K562 (cell line): ENCODE measurements around the gene SLC9C2. TPM values are rescaled to one million over a fixed set of nuclear protein-coding genes. Genes with fewer than 3 reads are reported as not detected.

ENCODE experiments used
- ATAC-seq: fragments of 200-7000 bp; cut with Tn5 transposase; 3 replicates; pipeline ENCODE4 v1.9.1; 2020; ENCODE audit warnings: moderate library complexity
- BruUV-seq: library from RNA; stranded (reverse); fragments of 400-500 nt; replicated peaks from 2 replicates; lab custom pipeline; 2021; lab: Mats Ljungman, UMichigan
- CTCF ChIA-PET: fragments of 300-600 bp; formaldehyde crosslinking; extraction: SDS; loops from one replicate; lab custom pipeline; 2021; ENCODE audit warnings: low intra/inter-chr PET ratio; lab: Yijun Ruan, JAX
- POLR2A ChIA-PET: fragments of 300-600, 350-650 bp; sonication (Branson Sonifier 250); formaldehyde crosslinking; extraction: SDS; loops from one replicate; lab custom pipeline; 2021; ENCODE audit warnings: antibody characterized with exemption, inconsistent platforms; lab: Yijun Ruan, JAX
- DNase-seq, 4 experiments: peaks; one replicate each; pipeline versions ENCODE4 v3.0.0 to v3.0.0-alpha.2; 2011 to 2018; ENCODE audit warnings: low spot score in 3 of 4, mixed read lengths in 3 of 4; ENCODE audit errors: extremely low read depth in 1 of 4
- FAIRE-seq: peaks from 2 replicates; lab custom pipeline; 2011; peaks lifted over from hg19 to GRCh38; lab: Jason Lieb, UNC
- H2AFZ ChIP-seq: 2 replicates; pipeline ENCODE4 v1.6.0; 2011; ENCODE audit warnings: low read depth, low read length, control low read depth, inconsistent platforms
- H3K27ac ChIP-seq: fragments of 200-600 bp; 3 replicates; pipeline ENCODE4 v1.8.0; 2011; ENCODE audit warnings: low read depth, mild to moderate bottlenecking, control low read depth, inconsistent platforms, low read length, moderate library complexity, mixed read lengths; ENCODE audit errors: extremely low read depth
- H3K27me3 ChIP-seq, 2 experiments: fragments of 300-600 bp in 1 of 2; 2 replicates in 1 of 2; 3 replicates in 1 of 2; pipeline versions ENCODE4 v1.6.0 to v1.8.0; 2011; ENCODE audit warnings: inconsistent platforms in 2 of 2, low read length in 2 of 2, mild to moderate bottlenecking in 1 of 2, mixed read lengths in 1 of 2, moderate library complexity in 1 of 2; ENCODE audit not compliant: control insufficient read depth in 2 of 2, insufficient read depth in 2 of 2
- H3K36me3 ChIP-seq: fragments of 300-600 bp; 3 replicates; pipeline ENCODE4 v1.8.0; 2011; ENCODE audit warnings: mild to moderate bottlenecking, low read length, inconsistent platforms; ENCODE audit not compliant: control insufficient read depth, insufficient read depth
- H3K4me1 ChIP-seq, 2 experiments: fragments of 200-600 bp in 1 of 2; replicated peaks in 1 of 2; 2 replicates in 1 of 2; 3 replicates in 1 of 2; pipeline versions ENCODE4 v1.5.1 to v1.8.0; 2011; ENCODE audit warnings: inconsistent platforms in 2 of 2, low read length in 2 of 2, mild to moderate bottlenecking in 1 of 2, mixed read lengths in 1 of 2, moderate library complexity in 1 of 2; ENCODE audit not compliant: control insufficient read depth in 2 of 2, insufficient read depth in 2 of 2
- H3K4me2 ChIP-seq: 2 replicates; pipeline ENCODE4 v1.6.1; 2011; ENCODE audit warnings: low read length, control low read depth, inconsistent platforms, mixed read lengths; ENCODE audit not compliant: insufficient read depth
- H3K4me3 ChIP-seq: fragments of 200-600 bp; sonication (generic), shearing (Covaris generic); 2 replicates; pipeline ENCODE4 v1.5.1; 2016; ENCODE audit warnings: control low read depth, inconsistent platforms
- H3K79me2 ChIP-seq: fragments of 200-600 bp; 3 replicates; pipeline ENCODE4 v1.8.0; 2011; ENCODE audit warnings: low read length, inconsistent platforms; ENCODE audit not compliant: control insufficient read depth, insufficient read depth
- H3K9ac ChIP-seq, 2 experiments: 2 replicates each; pipeline versions ENCODE4 v1.6.0 to v1.6.1; 2011; ENCODE audit warnings: low read depth in 2 of 2, low read length in 2 of 2, control low read depth in 1 of 2, inconsistent platforms in 1 of 2, mild to moderate bottlenecking in 1 of 2, mixed read lengths in 1 of 2; ENCODE audit not compliant: insufficient read depth in 1 of 2
- H3K9me1 ChIP-seq: one replicate; pipeline ENCODE4 v1.6.0; 2011; ENCODE audit warnings: inconsistent platforms, mild to moderate bottlenecking, low read length, moderate library complexity; ENCODE audit not compliant: control insufficient read depth, insufficient read depth
- H3K9me3 ChIP-seq: replicated peaks from 2 replicates; pipeline ENCODE4 v1.5.1; 2011; ENCODE audit warnings: low read depth, low read length, inconsistent platforms; ENCODE audit not compliant: control insufficient read depth, insufficient read depth
- H4K20me1 ChIP-seq: replicated peaks from 2 replicates; pipeline ENCODE4 v1.6.1; 2011; ENCODE audit warnings: low read length, inconsistent platforms, mixed read lengths; ENCODE audit not compliant: control insufficient read depth, insufficient read depth
- BDP1 ChIP-seq: IDR thresholded peaks from 3 replicates; pipeline ENCODE4 v1.6.1; 2011; ENCODE audit not compliant: insufficient read length, insufficient read depth
- C11orf30 ChIP-seq: fragments of 450-650 bp; IDR thresholded peaks from 2 replicates; pipeline ENCODE4 v1.6.1; 2016; ENCODE audit warnings: low read depth, mild to moderate bottlenecking
- CREM ChIP-seq: IDR thresholded peaks from 2 replicates; pipeline ENCODE4 v1.6.1; 2014; ENCODE audit warnings: antibody characterized with exemption, low read depth
- ERF ChIP-seq: fragments of 450-650 bp; formaldehyde crosslinking; IDR thresholded peaks from 2 replicates; pipeline ENCODE4 v1.4.0; 2020; ENCODE audit warnings: mild to moderate bottlenecking, mixed read lengths
- FOXJ3 ChIP-seq: sonication (generic); formaldehyde crosslinking; IDR thresholded peaks from 2 replicates; pipeline ENCODE4 v1.4.0; 2020; ENCODE audit warnings: mild to moderate bottlenecking, missing genetic modification reagents
- HNRNPL ChIP-seq: fragments of 200-400 bp; formaldehyde crosslinking; IDR thresholded peaks from 2 replicates; pipeline ENCODE4 v1.6.1; 2017; ENCODE audit warnings: low read depth, mild to moderate bottlenecking, low read length
- MAFG ChIP-seq: fragments of 450-650 bp; conservative IDR thresholded peaks from 2 replicates; pipeline ENCODE4 v1.6.1; 2016; ENCODE audit warnings: missing genetic modification characterization, missing compliant biosample characterization
- ZNF316 ChIP-seq: fragments of 450-650 bp; IDR thresholded peaks from 2 replicates; pipeline ENCODE4 v1.6.1; 2016
- ZNF707 ChIP-seq: fragments of 250-450 bp; sonication (Bioruptor Pico); conservative IDR thresholded peaks from 2 replicates; pipeline ENCODE4 v1.8.0; 2022; ENCODE audit warnings: inconsistent platforms, mild to moderate bottlenecking, moderate library complexity
- WGBS: fragments of 100-300 bp; shearing (Covaris generic); methylation state at CpG from one replicate; pipeline ENCODE4 v1.1.6; 2016; ENCODE audit warnings: low coverage, mixed read lengths; ENCODE audit not compliant: insufficient coverage; ENCODE audit errors: missing lambda C conversion rate; 5-methylcytosine and 5-hydroxymethylcytosine counted together
- in situ Hi-C: fragments of 300-500 bp; cut with MboI; formaldehyde crosslinking; loops from 4 replicates; pipeline ENCODE4 v1.15.0; 2018; ENCODE audit warnings: inconsistent platforms, mixed read lengths
- intact Hi-C: fragments of 100-400 bp; cut with micrococcal nuclease; formaldehyde crosslinking; loops from 2 replicates; pipeline ENCODE4 v1.14.2; 2022
- polyA plus RNA-seq, 8 experiments: library from polyadenylated mRNA; depleted of rRNA in 4 of 8; stranded (reverse) in 5 of 8; unstranded in 3 of 8; fragments of >200 nt; fragmentation: Nextera tagmentation in 2 of 8; fragmentation: Illumina TruSeq in 1 of 8; extraction: Ambion mirVana in 2 of 8; extraction: Trizol in 1 of 8; gene quantifications; 2 replicates each; pipeline versions ENCODE4 v1.2.1 to v1.2.3, GENCODE V29; 2011 to 2014; ENCODE audit warnings: inconsistent platforms in 1 of 8, missing spikeins in 1 of 8
- total RNA-seq, 7 experiments: library from RNA; depleted of rRNA in 6 of 7; stranded (reverse); fragments of >200 nt in 6 of 7; fragmentation: Illumina TruSeq in 2 of 7; extraction: Trizol in 2 of 7; gene quantifications; 2 replicates each; pipeline versions ENCODE4 v1.2.1 to v1.2.3, GENCODE V29; 2011 to 2021; ENCODE audit warnings: low replicate concordance in 1 of 7
- TF ChIP-seq, protein P1 (sequence below): fragments of 250-450 bp; sonication (Bioruptor Pico); IDR thresholded peaks from 2 replicates; pipeline ENCODE4 v1.9.0; 2021; ENCODE audit warnings: mild to moderate bottlenecking

The SLC9C2 gene
- total and polyA plus RNA-seq, 9 of the 15 experiments (the other 6 are each of a cell fraction or from before 2014, with no cell fraction given) = 0.11 to 0.22 (median 0.15) TPM; not detected in 5

DNA sequence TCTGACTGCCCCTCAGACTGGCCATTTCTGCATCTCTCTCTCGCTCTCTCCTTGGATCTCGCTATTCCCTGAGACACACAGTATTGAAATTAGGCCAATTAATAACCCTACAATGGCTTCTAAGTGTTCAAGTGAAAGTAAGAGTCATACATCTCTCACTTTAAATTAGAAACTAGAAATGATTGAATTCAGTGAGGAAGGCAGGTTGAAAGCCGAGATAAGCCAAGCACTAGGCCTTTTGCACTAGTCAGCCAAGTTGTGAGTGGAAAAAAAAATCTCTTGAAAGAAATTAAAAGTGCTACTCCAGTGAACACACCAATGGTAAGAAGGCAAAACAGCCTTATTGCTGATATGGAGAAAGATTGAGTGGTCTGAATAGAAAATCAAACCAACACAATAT lies 51.2 kb downstream of the SLC9C2 start (continued):
- TF ChIP-seq ERF (CRISPR knock-in tag) = no peak

DNA sequence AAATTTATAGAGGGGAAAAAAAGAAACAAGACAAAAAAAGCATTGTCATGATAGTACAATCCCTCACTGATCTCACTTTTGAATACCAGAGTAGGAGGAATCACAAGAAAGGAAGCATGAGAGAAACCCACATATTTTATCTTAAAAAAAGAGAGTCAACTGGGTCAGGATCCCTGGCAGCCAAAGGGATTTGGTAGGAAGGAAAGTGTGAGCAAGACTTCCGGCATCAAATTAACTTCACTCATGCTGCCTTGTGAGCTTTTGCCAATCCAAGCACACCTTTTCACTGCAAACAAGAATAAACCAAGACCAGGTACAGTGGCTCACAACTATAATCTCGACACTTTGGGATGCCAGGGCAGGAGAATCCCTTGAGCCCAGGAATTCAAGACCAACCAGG lies 53.1 kb downstream of the SLC9C2 start:
- peaks cover under 1 to 12% of the 10 kb centered on the region in 2 experiments; a peak in 3 of 5 replicates for H3K4me1 ChIP-seq
- no peak for TF ChIP-seq BDP1
- no peak for TF ChIP-seq HNRNPL
- TF ChIP-seq MAFG (tag) = peak; percentile 44; the same call in 1 of the 2 replicates
- TF ChIP-seq C11orf30 = 0 out of 2 replicates have a peak, but pooled peaks have one; percentile 10
- 0 out of 2 replicates have a peak, but pooled peaks have one; percentile 20 for TF ChIP-seq ZNF316
- no peak for TF ChIP-seq ZNF707
- TF ChIP-seq, protein P1, sequence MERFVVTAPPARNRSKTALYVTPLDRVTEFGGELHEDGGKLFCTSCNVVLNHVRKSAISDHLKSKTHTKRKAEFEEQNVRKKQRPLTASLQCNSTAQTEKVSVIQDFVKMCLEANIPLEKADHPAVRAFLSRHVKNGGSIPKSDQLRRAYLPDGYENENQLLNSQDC (CRISPR knock-in tag) = no peak
- TF ChIP-seq CREM = no peak
- TF ChIP-seq FOXJ3 = no peak
- TF ChIP-seq, all 486 proteins: peak for 3
- Histone ChIP-seq H2AFZ (no peak overlapping the region), H3K9me3 (no peaks in the 10 kb centered on the region), H3K79me2 (no peaks in the 10 kb centered on the region), H4K20me1 (no peaks in the 10 kb centered on the region), H3K9ac (no peak overlapping the region), H3K4me2 (no peak overlapping the region), H3K27ac (no peak overlapping the region), H3K9me1 (no peaks in the 10 kb centered on the region), H3K4me3 (no peak overlapping the region), H3K27me3 (no peaks in the 10 kb centered on the region), H3K36me3 (no peaks in the 10 kb centered on the region)
- no peak for DNase-seq
- CTCF ChIA-PET = no interaction called here
- POLR2A ChIA-PET = interaction anchor here (0.6 kb wide), 1 partner anchor 368 kb away, joined by 3 read pairs; the partner anchor contains the start of gene SERPINC1
- BruUV-seq = no TSS peak
- in situ Hi-C loops = no loop called here
- no peak for FAIRE-seq
- WGBS = 34% methylated on average over 2 of the region's 2 CpGs
- intact Hi-C loops = loop anchor here (5.0 kb wide), 1 partner anchor 118 kb away; no protein-coding TSS in a partner anchor
- no peak for ATAC-seq
